SH-SY5Y (cell line): Measurements from ENCODE around the gene PPT2.

ENCODE experiments used
- GATA2 ChIP-seq: IDR thresholded peaks from 2 replicates; pipeline ENCODE4 v1.6.1; 2011; ENCODE audit warnings: mild to moderate bottlenecking, low read depth, low read length
- GATA3 ChIP-seq: IDR thresholded peaks from 2 replicates; pipeline ENCODE4 v1.6.1; 2011; ENCODE audit warnings: low read depth, mild to moderate bottlenecking, low read length, moderate library complexity

DNA sequence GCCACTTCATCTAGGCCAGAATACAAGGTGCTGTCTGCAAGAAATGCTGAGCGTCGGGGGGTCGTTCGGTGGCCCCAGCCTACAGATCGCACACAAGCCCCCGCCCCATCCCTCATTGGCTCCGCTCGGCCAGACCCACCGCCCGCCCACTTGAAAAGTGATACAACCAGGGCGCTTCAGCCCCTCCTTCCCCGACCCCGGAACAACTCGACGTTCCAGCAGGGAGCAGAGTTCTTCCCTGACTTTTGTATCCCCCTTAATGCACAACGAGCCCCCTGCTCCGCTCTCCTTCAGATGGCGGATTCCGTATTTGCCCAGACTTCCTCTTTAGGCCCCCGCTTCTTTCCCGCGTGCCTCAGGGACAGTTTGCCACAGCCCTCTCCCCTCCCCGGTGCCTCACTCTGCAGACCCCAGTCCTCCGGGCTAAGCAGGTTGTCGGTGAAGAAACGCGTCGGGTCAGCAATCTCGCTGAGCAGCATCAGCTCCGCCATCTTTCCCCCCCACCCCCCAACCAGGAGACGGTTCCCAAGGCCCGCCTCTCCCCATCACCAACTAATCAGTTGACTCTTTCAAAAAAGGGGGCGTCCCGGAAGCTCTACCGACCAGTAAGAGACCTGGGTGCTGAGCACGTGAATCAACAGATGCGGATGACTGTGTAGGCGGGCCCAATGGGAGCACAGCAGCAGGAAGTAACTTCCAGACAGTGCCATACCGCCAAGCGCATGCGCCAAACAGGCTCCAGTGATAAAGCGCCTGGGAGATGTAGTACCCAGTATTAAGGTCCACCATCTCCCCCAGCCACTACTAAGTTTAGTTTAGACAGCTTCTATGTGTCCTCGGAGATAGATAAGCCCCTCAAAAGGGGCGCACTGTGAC, 26.0 kb upstream of the PPT2 start, which contains the start of gene ATF6B:
- peak; percentile 5; the same call in 1 of the 2 replicates for TF ChIP-seq GATA2
- TF ChIP-seq GATA3: no peak
